GM21528 (cell line): ENCODE results near the gene APOBEC2.

ENCODE experiments used
- ATAC-seq: cut with Tn5 transposase; IDR thresholded peaks from one replicate; pipeline ENCODE4 v1.9.1; 2021; ENCODE audit warnings: mild to moderate bottlenecking, moderate library complexity; ENCODE audit not compliant: unreplicated experiment, low FRiP score

The APOBEC2 gene

DNA sequence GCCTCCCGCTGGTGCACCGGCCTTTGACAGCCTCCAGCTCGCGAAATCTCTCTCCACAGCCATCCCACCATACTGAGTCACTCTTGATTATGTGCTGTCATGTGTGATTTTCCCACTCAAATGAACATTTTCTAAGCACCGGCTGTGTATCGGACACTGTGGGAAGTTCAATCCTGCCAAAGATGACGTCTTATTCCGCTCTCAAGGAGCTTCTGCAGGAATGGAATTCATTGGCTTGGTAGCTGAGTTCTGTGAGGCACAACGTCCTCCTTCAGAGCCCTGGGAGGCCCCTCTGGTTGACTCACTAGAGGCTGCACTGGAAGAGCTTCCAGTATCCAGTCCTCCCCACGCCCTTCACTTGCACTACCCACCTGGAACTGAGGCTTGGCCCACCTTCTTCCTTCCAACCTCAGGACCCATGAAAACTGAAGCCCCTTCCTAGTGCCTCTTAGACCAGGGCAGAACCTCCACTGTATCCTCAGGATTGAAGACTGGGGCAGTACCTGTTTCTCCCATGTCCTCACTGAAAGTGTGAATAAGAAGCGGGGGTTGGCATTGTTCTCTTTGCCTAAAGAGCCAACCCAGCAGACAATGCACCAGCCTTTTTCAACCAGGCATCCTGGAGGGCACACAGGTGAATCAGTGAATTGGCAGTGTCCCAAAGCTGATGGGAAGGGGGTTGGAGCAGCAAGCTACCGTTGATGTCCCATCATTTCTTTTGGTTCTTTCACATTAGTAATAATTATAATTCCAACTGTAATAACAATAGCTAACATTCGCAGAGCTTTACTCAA, 15.7 kb upstream of the APOBEC2 start:
- no peak for ATAC-seq

DNA sequence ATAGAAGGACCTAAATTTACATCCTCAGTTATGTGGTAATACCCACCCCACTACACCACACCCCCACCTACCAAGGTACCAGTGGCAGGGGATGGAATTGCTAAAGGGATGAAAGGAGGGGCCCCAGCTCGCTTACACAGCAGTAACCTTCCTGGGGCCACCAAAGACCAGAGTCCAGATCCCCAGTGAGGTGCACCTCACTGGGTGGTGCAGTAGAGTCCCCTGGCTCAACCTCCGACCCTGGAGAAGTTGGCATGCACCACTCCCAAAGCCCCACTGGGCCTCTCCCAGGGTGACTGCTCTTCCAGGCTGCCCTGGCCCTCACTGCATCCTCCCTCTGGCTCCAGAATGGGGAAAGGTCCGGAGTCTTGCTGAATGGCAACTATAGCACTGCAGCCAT, 14.8 kb upstream of the APOBEC2 start:
- no peak for ATAC-seq

DNA sequence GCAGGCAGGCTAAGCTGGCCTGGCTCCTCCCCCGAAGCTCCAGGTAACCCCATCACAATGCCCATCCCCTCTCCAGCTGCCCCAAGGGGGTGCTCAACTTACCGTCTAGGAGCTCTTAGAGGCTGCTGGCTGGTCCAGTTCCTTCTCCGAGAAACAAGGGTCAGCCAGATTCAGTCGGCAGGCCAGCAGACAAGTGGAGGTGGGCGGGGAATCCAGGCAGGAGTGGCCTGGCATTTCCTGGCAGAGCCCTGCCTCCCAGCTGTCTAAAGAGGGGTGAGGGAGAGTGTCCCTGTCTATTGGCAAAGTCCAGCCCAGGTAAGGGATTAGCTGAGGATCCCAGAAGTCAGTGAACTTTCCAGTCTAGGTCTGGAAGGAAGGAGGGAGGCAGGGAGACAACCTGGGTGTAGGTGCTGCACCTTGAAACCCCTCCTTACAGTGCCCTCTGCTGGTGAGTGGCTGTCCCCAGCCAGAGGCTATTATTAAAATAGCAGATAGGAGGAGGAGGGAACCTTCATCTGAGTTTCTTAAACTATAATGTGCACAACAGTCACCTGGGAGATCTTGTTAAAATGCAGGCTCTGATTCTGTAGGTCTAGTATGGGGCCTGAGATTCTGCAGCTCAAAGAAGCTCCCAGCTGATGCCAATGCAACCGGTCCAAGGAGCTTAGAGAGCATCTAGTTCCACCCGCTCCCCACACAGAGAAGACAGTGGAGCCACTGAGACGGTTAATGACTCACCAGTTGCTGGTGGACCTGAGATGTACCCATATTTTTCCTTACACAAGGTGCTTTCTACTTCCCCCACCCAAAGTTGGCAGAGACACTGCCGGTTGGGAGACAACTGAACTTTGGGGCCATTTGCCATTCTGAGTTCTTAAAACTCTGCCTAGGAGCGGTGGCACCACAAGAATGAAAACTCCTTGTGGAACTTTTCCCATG, 13.7 kb upstream of the APOBEC2 start, which contains the start of gene UNC5CL:
Gene UNC5CL (minus strand): TSS at position 162 of the 939 bp plus-strand sequence. CDS start 4,147 bp downstream, outside the sequence.
- no peak for ATAC-seq

DNA sequence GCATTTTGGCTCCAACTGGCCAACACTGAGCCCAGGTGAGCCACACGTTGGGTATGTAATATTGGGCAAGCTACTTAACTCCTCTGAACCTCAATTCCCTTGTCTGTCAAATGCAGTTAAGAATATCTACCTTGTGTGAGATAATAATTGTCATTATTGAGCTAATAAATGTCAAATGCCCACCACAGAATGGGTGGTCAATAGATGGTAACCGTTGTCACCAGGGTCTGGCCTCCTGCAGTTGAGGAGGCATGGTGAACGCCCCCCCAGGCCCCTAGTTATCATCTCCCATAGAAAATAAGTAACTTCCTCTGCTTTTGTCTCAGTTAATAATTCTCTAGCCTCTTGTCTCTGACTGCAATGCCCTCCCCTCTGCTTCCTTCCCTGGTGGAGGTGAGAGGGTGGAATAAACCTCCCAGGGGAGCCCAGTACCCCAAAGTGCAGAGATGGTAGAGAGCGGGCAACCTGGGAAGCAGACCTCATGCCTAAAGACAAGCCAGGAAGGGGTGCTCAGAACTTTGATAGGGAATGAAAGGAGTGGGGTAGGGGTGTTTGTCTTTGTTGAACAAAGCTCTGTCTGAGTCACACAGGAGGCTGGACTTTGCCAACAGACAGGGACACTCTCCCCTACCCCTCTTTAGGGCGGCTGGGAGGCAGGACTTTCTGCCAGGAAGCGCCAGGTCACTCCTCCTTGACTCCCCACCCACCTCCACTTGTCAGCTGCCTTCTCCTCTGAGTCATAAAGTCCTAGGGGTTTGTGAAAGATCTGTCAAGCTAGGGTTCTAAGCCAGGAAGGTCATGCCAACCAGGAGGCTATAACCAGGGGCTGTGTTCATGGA, 12.7 kb upstream of the APOBEC2 start:
- ATAC-seq, result no peak

DNA sequence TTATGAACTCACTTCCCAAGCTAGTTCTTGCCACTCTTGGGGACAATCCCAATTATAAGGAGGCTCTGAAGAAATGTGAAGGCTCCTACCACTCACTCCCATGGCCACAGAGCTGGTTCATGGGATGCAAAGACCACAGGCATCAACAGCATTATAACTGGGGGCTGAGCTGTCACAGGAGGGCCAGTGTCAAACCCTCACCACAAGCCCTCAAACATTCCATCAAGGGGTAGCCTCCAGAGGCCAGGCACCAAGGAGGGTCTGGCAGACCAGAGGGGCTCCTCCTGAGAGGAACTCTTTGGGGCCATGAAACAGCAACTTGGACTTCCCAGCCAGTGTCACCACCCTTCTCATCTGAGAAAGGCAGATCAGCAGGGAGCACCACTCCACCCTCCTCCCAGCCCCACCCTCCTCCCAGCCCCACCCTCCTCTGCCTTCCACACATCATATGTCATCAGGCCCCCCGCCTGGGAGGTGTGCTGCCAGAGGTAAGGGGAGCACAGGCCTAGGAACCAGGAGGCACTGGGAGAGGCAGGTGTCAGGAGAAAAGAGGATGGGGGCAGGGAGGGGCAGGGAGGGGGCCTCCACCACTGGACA, 12.0 kb upstream of the APOBEC2 start:
- ATAC-seq, result no peak

DNA sequence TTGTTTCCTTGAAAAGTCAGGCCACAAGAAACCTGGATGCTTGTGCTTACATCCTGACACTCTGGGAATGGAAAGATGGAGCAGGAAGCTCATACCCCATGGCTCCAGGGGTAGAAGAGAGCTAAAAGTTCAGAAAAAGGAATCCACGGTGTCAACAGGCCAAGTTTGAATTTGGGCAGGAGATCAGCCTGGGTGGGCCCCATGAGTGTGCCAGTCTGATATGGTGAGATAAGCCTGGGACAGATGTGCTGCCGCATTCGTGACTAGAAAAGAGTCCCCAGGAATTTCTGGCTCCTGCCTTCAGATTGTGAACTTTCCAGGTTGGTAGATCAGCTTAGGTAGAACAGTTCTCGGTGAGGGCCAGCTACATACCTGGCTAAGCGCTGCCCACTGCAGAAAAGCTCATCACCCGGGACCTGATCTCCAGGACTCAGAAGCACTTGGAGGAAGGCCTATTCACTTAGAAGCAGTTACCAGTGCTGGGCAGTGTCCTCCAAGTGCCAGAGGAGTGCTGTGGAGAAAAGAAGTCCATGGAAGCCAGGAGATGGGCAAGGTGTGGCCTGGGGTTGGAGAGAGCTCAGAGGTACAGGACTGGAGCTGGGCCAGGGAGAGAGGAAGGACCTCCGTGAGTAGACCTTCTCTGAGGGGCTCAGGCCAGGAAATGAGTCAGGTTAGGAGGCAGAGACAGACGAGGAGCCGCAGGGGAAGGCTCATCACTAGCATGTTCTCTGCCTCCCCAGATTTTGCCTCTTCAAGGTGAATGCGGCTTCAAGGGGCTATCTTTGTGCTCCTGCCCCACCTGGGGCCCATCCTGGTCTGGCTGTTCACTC, 10.6 kb upstream of the APOBEC2 start, which contains the start of gene TSPO2:
Gene TSPO2 (plus strand): TSS at position 242 of the 830 bp plus-strand sequence. CDS start 519 bp downstream, at position 761.
- ATAC-seq, result no peak

DNA sequence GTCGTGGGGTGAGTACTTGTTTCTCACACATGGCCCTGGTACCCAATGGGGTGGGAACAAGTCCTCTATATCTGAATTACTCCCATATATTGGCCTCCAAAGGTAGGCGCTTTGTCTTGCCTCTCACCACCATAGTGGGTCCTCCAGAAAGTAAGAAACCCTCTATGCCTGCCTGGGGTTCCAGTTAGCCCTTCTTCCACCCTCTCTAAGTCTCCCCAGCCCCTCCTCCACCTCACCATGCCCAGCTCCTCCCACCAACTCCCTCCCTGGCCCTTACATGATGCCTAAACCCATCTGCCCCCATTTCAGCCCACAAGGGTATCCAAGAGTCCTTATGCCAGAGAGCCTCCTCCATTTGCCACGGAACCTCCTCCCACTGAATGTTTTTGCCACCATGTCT, 9.9 kb upstream of the APOBEC2 start:
- ATAC-seq, result no peak

DNA sequence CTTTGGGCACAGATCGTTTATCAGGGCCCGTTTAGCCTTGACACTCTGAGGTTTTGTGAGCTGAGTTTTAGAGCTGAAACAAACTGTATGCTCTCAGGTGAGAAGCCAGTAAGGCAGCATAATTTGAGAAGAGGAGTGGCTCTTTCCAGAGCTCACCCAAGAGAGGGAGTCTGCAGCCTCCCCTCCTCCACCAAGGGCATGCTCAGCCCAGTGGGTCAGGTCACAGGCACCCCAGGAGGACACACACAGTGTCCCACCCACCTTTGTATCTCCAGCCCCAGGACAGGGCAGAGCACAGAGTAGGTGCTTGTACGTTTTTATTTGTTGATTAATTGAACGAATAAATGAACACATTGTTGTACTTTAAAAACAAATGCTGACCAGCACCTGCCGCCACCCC, 7.3 kb upstream of the APOBEC2 start:
- no peak for ATAC-seq

DNA sequence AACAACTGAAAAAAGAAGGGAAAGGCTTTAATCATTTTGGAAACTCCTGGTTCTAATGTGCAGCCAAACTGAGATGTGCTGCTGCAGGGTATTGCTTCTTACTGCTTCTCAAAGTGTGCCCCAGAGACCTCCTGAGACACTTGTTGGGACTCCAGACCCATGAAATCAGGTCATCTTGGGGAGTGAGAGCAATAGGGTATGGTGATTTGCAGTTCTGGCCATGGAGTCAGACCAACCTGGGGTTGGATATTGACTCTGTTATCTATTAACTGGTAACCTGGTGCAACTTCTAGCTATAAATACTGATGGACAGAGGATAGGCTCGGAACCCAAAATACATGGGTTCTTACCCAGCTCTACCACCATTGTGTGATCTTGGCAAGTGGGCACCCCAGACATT, 6.9 kb upstream of the APOBEC2 start:
- ATAC-seq, result no peak

DNA sequence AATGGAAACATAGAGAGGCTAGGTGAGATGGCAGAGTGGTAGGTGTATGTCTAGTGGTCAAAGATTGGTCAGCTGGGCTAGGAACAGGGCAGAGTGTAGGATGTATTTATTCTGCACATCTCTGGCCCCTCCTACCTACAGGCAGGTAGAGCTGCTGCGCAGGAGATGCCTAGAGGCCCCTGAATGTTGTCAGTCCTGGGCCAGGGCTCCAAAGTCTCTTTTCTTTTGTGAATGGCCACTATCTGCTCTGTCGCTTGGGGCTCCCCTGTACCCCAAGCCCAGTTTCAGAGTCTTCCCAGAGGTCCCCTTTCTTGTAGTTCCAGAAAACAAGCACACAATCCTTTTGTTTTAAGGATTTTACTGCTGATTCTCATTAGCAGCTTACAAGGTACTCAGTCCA, 5.7 kb upstream of the APOBEC2 start:
- ATAC-seq, result no peak

DNA sequence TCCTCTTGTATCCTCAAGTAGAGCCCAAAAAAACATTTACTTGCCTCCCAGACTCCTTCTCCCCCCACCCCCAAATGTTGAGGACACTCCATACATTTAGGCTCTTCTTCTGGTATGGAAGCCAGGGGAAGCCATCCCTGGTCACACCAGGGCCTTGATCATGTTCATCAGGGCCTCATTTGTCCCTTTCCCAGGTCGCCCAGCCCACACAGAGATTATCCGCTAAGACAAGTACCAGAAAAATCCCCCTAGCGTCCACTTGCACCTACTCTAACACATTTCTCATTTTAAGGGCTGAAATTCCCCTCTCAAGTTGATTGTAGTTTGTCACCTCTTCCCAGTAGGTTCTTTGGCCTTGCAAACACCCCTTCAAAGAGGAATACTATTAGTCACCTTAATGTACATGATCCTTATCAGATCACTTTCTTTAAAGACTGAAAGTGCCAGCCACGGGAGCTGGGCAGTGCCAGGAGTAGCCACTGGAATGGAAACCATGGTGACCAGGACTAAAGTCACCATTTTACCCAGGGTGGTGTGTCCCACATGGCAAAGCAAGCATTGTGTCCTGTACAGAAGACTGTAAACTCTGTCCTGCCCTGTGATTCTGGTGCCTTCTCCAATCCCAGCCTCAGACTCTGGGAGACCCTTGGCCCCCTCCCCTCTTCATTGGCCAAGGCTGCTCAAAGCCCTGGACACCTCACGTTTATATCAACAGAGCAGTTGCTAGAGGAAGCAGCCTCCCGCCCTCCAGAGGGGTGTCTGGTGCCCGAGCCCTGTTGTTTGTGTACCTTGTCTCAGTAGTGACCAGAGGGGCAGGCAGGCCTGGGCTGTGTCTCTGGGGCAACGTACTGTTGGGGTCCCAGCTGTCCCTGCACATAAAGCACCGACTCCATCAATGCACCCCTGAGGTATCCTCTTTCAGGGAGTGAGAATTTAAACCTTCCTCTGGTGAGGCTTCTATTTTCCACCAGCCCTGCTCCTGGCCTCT, 5.0 kb upstream of the APOBEC2 start:
- ATAC-seq, result no peak

DNA sequence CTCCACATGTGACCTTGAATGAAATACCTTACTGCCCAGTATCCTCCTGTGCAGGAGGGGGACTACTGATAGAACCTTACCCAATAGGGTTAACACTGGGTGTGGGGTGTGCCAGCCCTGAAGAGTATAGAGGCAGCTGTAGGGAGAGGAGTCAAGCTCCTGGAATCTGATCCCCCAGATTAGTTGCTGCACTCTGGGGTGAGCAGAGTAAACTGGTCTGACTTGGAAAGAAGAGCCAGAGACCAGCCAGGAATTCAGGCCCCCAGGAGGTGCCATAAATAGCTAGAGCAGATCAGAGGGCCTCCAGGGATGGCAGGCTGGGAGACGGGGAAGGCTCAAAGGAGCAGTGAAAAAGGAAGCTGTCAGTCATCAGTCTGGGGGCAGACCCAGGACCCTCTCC, 3.5 kb upstream of the APOBEC2 start:
- ATAC-seq, result no peak

DNA sequence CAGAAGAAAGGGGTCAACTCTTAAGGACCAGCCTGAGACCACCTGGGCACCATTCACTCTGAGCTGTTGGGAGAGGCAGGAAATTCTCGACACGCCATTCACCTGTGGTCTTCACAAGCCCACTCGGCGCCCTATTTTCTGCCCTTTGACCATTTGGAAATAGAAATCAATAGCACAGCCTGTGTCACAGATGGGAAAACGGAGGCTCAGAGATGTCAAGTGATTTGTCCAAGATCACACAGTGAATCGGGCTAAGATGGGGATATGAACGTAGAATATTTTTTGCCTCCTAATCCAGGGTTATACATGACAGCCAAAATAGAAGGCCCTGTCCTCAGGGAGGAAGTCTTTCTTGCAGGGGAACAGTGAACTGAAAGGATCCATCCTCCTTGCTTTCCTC, 3.0 kb upstream of the APOBEC2 start:
- ATAC-seq, result no peak

DNA sequence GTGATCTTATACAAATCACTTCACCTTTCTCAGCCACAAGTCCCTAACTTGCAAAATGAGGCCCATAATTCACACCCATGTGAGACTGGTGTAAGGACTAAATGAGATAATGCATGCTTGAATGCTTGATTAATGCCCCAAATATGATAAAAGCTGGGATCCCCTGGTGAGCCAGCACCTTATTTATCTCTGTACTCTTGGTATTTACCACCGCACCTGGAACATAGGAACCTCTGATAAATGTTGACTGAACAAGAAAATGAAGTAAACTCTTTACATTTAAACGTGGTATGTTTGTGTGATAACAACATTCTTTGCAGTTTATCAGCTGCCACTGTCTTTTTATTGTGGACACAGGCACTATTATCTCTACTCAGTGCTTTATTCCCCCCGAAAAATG, 2.5 kb upstream of the APOBEC2 start:
- ATAC-seq, result no peak

DNA sequence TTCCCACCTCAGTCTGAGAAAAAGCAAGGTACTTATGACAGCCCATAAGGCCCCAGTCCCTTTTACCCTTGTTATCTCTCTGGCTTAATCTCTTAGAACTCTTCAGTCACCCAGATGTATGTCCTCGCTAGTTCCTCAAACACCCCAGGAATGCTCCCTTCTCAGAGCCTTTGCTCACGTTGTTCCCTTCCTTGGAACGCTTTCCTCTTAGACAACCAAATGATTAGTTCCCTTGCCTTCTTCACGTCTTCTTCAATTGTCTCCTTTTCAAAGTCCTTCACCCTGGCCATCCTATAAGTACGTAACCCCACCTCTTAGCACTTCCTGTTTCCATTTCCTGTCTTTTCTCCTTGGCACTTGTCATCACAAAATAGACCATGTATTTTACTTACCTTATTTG, 1.1 kb upstream of the APOBEC2 start:
- no peak for ATAC-seq

DNA sequence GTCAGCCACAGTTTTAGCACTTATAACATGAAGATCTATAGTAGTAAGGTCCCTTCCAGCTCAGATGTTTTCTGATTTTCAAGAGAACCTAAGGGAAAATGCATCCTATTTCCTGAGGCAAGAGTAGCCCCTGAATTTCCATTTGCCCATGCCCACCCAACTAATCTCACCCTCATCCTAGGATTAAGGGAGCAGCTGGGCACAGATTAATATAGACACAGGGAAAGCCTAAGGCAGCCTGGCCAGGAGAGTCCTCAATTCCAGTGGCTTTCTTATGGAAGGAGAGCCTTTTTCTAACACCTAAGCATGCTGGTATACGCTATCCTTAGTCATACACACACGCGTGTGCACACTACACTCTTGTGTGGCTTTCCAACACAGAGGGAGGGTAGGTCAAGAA, 1.5 kb downstream of the APOBEC2 start:
- no peak for ATAC-seq

DNA sequence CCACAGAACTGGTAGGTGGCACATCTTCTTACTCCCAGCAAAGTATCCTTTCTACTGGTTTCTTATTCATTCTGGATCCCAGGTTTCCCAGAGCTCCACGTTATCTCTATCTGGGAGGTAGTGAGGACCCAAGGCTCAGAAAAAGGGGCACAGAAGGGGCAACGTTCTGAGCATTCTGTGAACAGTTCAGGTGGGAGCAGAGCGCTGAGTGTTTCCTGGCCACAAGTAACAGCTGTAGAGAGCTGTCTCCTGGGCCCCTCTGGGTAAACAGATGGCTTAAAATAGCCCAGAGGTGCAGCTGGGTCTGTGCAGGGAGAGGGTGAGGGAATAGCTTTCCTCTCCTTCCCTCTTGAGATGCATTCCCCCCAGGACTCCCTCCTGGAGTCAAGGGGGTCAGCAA, 2.1 kb downstream of the APOBEC2 start:
- ATAC-seq, result no peak
